Right atrium auricular region (tissue), 2 donors: ENCODE results near the gene TRIM47. TPM values are rescaled to one million over a fixed set of nuclear protein-coding genes. Genes with fewer than 3 reads are reported as not detected.

Source experiments
- DNase-seq: peaks from one replicate; pipeline ENCODE4 v3.0.0-alpha.2; 2019; ENCODE audit warnings: low spot score
- H3K27ac ChIP-seq, 2 donors: fragments of 200-600 bp; sonication (generic); 1 replicate in 1 of 2; 2 replicates in 1 of 2; pipeline ENCODE4 v1.5.1; 2016 to 2019
- H3K27me3 ChIP-seq, 2 donors: fragments of 200-600 bp; sonication (generic); one replicate each; pipeline versions ENCODE4 v1.5.1 to v1.6.0; 2017 to 2019
- H3K36me3 ChIP-seq: fragments of 200-600 bp; sonication (generic); one replicate; pipeline ENCODE4 v1.5.1; 2016
- H3K4me1 ChIP-seq, 2 donors: fragments of 200-600 bp; sonication (generic); one replicate each; pipeline versions ENCODE4 v1.5.1 to v1.6.0; 2017 to 2019
- H3K4me3 ChIP-seq, 2 donors: fragments of 200-600 bp; sonication (generic); 1 replicate in 1 of 2; 2 replicates in 1 of 2; pipeline ENCODE4 v1.5.1; 2017 to 2019; ENCODE audit warnings: mild to moderate bottlenecking in 1 of 2, moderate library complexity in 1 of 2
- H3K9me3 ChIP-seq, 2 donors: fragments of 200-600 bp; sonication (generic); one replicate each; pipeline ENCODE4 v1.5.1; 2019
- total RNA-seq, 2 donors: library from RNA; depleted of rRNA; stranded (reverse); fragments of >200 nt; gene quantifications; one replicate each; pipeline ENCODE4 v1.1.0, GENCODE V29; 2016
- TF ChIP-seq, protein P1 (sequence below), 2 donors: fragments of 200-600 bp; sonication (generic); IDR thresholded peaks; one replicate each; pipeline ENCODE4 v1.5.1; 2019; ENCODE audit warnings: antibody characterized with exemption in 2 of 2

Gene TRIM47
- total RNA-seq, 2 donors from 2014 or later, result 16.8 to 24.8 TPM

DNA sequence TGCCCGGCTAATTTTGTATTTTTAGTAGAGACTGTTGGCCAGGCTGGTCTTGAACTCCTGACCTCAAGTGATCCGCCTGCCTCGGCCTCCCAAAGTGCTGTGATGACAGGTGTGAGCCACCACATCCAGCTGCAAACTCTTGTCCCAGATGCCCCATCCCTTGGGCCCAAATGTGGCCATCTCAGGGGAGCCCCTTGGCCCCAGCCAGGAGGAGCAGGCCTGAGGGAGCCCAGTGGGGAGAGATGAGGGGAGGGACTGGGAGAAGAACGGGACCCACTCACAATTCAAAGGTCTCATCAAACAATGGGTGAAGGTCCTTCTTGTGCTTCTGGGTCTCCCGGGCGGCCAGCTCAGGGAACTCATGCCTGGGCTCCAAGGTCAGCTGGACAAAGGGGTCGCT is 48.6 kb downstream of the TRIM47 start:
- peaks cover 15% of the 10 kb centered on the region for H3K36me3 ChIP-seq
- TF ChIP-seq, protein P1, sequence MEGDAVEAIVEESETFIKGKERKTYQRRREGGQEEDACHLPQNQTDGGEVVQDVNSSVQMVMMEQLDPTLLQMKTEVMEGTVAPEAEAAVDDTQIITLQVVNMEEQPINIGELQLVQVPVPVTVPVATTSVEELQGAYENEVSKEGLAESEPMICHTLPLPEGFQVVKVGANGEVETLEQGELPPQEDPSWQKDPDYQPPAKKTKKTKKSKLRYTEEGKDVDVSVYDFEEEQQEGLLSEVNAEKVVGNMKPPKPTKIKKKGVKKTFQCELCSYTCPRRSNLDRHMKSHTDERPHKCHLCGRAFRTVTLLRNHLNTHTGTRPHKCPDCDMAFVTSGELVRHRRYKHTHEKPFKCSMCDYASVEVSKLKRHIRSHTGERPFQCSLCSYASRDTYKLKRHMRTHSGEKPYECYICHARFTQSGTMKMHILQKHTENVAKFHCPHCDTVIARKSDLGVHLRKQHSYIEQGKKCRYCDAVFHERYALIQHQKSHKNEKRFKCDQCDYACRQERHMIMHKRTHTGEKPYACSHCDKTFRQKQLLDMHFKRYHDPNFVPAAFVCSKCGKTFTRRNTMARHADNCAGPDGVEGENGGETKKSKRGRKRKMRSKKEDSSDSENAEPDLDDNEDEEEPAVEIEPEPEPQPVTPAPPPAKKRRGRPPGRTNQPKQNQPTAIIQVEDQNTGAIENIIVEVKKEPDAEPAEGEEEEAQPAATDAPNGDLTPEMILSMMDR (IDR thresholded peaks at IDR 0.05), result peak in 1 of 2 donors; percentile 12
- H3K4me1 ChIP-seq, result peaks cover 0 to 49% of the 10 kb centered on the region in 2 donors

DNA sequence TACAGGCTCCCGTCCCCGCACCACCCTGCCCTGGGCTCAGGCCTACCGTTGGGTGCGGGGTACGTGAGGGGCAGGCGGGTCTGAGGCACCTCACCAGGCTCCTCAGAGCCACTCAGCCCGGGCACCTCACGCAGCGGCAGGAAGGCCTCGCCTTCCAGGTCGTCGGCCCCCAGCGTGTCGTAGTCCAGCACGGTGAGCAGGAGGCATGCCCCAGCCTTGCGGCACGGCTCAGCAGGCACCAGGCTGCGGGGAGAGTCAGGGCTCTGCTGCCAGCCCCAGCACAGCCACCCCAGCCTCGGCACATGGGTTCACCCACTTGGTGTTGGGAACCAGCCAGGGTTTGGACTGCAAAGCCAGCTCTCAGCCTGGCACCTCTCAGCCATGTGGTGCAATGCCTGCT is 49.6 kb downstream of the TRIM47 start:
- TF ChIP-seq, protein P1 (IDR thresholded peaks at IDR 0.05), result no peak
- no peak overlapping the region for H3K27ac ChIP-seq
- H3K4me3 ChIP-seq, result no peak overlapping the region
- no peaks in the 10 kb centered on the region for H3K9me3 ChIP-seq
- H3K4me1 ChIP-seq, result peaks cover 0 to 51% of the 10 kb centered on the region in 2 donors
- H3K27me3 ChIP-seq, result no peaks in the 10 kb centered on the region
- DNase-seq, result no peak
- peaks cover 21% of the 10 kb centered on the region for H3K36me3 ChIP-seq

More for the DNA sequence above, 48.6 kb downstream of the TRIM47 start:
- H3K27me3 ChIP-seq, result no peaks in the 10 kb centered on the region
- no peak for DNase-seq
- H3K9me3 ChIP-seq, result no peaks in the 10 kb centered on the region
- H3K4me3 ChIP-seq, result no peak overlapping the region
- H3K27ac ChIP-seq, result no peak overlapping the region

DNA sequence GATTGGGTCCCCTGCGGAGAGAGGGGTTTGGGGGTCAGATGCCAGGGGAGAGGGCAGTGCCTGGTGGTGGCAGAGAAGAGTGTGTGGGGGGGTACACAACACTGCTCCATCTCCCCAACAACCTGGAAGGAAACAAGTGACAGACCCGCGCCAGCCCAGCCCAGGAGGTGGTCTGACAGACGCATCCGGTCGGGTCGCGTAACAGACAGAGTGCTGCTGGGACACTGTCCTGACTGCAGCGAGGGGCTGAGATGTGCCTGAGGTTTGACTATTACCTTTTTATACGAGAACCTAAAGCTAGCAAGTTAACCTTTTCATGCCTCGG is 50.3 kb downstream of the TRIM47 start:
- H3K4me3 ChIP-seq, result peak overlapping the region in 1 of 2 donors; percentile 47

DNA sequence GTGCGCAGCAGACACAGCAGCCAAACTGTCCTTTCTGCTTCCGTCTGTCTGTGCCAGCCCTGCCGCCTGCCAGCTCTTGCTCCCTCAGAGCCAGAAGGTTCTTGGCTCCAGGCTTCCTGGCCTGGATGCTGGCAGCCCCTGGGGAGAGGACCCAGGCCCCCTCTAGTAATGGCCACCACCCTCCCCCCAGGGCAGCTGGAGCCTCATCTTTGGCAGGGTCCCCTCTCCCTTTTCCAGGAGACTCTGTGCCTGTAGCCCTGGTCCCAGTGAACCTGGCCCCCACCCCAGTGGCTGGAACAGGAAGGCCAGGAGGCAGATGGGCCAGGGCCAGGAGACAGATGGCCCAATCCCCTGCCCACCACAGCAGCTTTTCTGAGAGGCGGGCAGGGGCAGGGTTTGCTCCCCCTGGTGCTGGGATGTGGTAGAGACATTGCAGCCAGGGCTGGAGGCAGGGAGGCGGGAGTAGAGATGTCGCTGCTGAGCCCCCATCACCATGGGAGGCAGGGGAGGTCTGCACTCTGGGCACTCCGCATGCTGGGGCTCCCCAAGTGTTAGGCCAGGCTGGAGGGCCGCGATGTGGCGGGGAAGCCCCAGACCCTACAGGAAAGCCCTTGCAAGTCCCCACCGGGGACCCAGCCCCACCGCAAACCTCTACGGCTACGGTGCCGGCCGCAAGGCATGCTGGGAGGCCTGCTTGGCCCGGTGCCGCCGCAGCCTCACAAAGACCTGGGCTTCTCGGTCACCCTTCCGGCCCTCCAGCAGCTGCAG is 50.9 kb downstream of the TRIM47 start:
- Histone ChIP-seq H3K27me3 (no peaks in the 10 kb centered on the region), H3K4me3 (peak overlapping the region; percentile 31 to 47), H3K9me3 (no peaks in the 10 kb centered on the region), H3K27ac (peak overlapping the region; percentile 81 to 88), H3K36me3 (peaks cover 33% of the 10 kb centered on the region), H3K4me1 (peaks cover 0 to 40% of the 10 kb centered on the region in 2 donors)
- TF ChIP-seq, protein P1 (IDR thresholded peaks at IDR 0.05), result peak; percentile 35 to 78
- peak; percentile 78 for DNase-seq

More for the DNA sequence above, 50.3 kb downstream of the TRIM47 start:
- TF ChIP-seq, protein P1 (IDR thresholded peaks at IDR 0.05), result no peak
- H3K9me3 ChIP-seq, result no peaks in the 10 kb centered on the region
- H3K27me3 ChIP-seq, result no peaks in the 10 kb centered on the region
- H3K4me1 ChIP-seq, result peaks cover 0 to 44% of the 10 kb centered on the region in 2 donors
- no peak for DNase-seq
- peaks cover 28% of the 10 kb centered on the region for H3K36me3 ChIP-seq
- peak overlapping the region; percentile 81 to 88 for H3K27ac ChIP-seq

DNA sequence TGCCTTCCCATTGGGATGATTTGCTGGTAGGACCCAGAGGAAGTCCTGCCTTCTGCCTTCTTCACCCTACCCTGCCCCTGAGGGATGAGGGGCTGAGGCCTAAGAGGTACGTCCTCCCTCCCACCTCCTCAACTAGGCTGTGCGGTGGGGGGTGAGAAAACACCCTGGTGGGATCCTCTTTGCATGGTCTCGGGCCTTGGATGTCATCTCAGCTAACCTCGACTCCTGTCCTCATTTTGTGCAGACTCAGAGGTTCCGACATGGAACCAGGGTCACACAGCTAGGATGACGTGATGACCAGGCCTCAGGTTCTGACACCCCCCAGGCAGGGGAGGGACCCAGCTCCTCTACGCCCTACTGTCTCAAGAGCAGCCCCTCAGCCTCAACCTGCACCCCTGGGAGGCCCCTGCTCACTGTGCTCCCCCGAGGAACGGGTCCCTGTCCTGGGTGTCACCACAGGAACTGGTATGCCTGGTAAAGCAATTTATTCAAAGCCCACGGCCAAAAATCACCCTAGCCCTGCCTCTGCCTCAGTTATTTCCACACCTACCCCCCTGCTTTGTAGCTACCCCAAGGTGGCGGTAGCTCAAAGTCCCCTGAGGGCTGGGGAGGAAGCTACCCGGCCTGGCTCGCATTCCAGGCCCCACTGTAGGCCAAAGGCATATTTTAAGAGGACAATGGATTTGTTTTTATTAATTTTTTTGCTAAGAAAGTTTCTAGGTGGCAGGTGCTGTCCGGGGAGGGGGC is 51.6 kb downstream of the TRIM47 start:
- H3K4me3 ChIP-seq, result no peak overlapping the region
- H3K4me1 ChIP-seq, result peaks cover 0 to 40% of the 10 kb centered on the region in 2 donors
- H3K27ac ChIP-seq, result peak overlapping the region; percentile 81 to 88

More for the DNA sequence above, 51.6 kb downstream of the TRIM47 start:
- H3K9me3 ChIP-seq, result no peaks in the 10 kb centered on the region
- H3K27me3 ChIP-seq, result no peaks in the 10 kb centered on the region
- TF ChIP-seq, protein P1 (IDR thresholded peaks at IDR 0.05), result no peak
- H3K36me3 ChIP-seq, result peaks cover 40% of the 10 kb centered on the region
- DNase-seq, result no peak
